ENCODE results near the gene KCNA10. TPM values are rescaled to one million over a fixed set of nuclear protein-coding genes. Genes with fewer than 3 reads are reported as not detected.

Gene KCNA10
- total RNA-seq, 1 donor from 2014 or later, result not detected

DNA sequence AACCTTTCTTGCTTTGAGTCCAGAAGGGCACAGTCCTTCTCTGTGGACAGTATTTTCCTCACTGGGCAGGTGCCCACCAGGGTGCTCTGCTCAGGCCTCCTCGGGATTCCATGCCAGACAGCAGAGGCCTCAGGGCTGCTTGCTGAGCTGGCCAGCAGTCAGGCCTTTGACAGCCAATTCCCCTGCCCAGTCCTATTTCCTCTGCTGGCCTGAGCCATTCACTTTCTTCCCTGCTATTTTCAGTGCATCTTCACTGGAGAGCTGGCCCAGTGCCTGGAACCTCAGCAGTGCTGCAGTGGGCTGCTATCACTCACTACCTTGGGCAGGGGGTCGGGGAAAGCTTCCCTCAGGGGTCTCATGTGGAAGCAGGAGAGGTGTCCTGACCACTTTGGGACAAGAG lies 33.2 kb downstream of the KCNA10 start:
- Mint-ChIP-seq H3K27me3 (peaks cover 37% of the 10 kb centered on the region), H3K4me3 (ENCODE audit: low read depth) (no peak overlapping the region), H3K27ac (no peak overlapping the region), H3K4me1 (ENCODE audit: low read depth) (peaks cover 2% of the 10 kb centered on the region), H3K36me3 (ENCODE audit: insufficient read depth) (no peaks in the 10 kb centered on the region), H3K9me3 (ENCODE audit: low read depth) (no peaks in the 10 kb centered on the region)
- no peak for DNase-seq (ENCODE audit: low spot score, unreplicated experiment)
- TF ChIP-seq, protein P1, sequence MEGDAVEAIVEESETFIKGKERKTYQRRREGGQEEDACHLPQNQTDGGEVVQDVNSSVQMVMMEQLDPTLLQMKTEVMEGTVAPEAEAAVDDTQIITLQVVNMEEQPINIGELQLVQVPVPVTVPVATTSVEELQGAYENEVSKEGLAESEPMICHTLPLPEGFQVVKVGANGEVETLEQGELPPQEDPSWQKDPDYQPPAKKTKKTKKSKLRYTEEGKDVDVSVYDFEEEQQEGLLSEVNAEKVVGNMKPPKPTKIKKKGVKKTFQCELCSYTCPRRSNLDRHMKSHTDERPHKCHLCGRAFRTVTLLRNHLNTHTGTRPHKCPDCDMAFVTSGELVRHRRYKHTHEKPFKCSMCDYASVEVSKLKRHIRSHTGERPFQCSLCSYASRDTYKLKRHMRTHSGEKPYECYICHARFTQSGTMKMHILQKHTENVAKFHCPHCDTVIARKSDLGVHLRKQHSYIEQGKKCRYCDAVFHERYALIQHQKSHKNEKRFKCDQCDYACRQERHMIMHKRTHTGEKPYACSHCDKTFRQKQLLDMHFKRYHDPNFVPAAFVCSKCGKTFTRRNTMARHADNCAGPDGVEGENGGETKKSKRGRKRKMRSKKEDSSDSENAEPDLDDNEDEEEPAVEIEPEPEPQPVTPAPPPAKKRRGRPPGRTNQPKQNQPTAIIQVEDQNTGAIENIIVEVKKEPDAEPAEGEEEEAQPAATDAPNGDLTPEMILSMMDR (IDR thresholded peaks at IDR 0.05; ENCODE audit: unreplicated experiment), result no peak

GRCh38 chr1:110484801-110485200 lies 34.2 kb downstream of the KCNA10 start:
- Mint-ChIP-seq H3K4me1 (ENCODE audit: low read depth) (peaks cover 2% of the 10 kb centered on the region), H3K9me3 (ENCODE audit: low read depth) (no peaks in the 10 kb centered on the region), H3K27ac (no peak overlapping the region), H3K36me3 (ENCODE audit: insufficient read depth) (no peaks in the 10 kb centered on the region), H3K4me3 (ENCODE audit: low read depth) (no peak overlapping the region), H3K27me3 (peaks cover 39% of the 10 kb centered on the region)
- no peak for DNase-seq (ENCODE audit: low spot score, unreplicated experiment)
- TF ChIP-seq, protein P1 (IDR thresholded peaks at IDR 0.05; ENCODE audit: unreplicated experiment), result no peak

DNA sequence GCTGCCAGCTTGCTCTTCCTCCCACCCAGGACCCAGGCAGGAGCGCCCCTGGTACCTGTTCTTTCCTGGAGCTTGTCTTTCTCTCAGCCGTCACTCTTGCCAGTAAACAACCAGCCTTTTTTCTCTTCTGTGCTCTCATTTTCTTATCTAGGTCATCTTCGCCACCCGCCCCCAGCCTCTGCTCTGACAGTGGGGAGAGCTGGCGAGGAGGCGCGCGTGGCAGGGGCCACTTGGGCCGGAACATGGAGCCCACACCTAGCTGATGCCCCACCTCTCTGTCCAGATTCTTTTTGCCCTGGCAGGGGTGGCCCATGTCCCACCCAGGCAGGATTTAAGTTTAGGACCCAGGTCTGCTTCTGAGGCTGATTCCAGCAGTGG lies 35.7 kb downstream of the KCNA10 start:
- Mint-ChIP-seq H3K4me3 (ENCODE audit: low read depth) (no peak overlapping the region), H3K36me3 (ENCODE audit: insufficient read depth) (no peaks in the 10 kb centered on the region), H3K27ac (no peak overlapping the region), H3K27me3 (peaks cover 45% of the 10 kb centered on the region), H3K9me3 (ENCODE audit: low read depth) (no peaks in the 10 kb centered on the region), H3K4me1 (ENCODE audit: low read depth) (peaks cover 8% of the 10 kb centered on the region)
- TF ChIP-seq, protein P1 (IDR thresholded peaks at IDR 0.05; ENCODE audit: unreplicated experiment), result no peak
- DNase-seq (ENCODE audit: low spot score, unreplicated experiment), result no peak

DNA sequence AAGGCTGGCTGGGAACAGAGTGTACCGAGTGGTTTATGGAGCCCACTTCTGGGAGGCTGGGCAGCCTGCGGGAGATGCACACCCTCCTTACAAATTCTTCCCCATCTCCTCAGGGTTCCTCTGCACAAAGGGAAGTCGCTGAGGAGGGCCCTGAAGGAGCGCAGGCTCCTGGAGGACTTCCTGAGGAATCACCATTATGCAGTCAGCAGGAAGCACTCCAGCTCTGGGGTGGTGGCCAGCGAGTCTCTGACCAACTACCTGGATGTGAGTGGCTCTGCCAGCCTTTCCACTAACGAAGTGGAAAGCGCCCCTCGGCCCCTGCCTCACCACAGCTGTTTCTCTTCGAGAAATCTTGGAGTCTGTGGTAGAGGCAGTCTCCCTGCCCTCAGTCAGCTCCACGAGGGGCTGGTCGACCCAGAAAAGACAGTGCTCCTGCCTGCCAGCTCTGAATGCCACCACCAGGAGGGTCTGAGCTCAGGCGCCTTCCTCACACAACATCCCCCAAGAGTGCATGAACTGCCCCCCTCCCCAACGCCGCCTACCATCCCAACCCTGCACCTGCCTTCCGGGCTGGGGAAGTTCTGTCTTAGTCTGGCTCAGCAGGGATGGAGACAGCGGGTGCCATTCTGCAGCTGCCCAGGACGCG lies 36.2 kb downstream of the KCNA10 start:
- H3K4me3 Mint-ChIP-seq (ENCODE audit: low read depth), result no peak overlapping the region
- peaks cover 14% of the 10 kb centered on the region for H3K4me1 Mint-ChIP-seq (ENCODE audit: low read depth)
- no peaks in the 10 kb centered on the region for H3K36me3 Mint-ChIP-seq (ENCODE audit: insufficient read depth)
- TF ChIP-seq, protein P1 (IDR thresholded peaks at IDR 0.05; ENCODE audit: unreplicated experiment), result no peak
- peaks cover 45% of the 10 kb centered on the region for H3K27me3 Mint-ChIP-seq
- DNase-seq (ENCODE audit: low spot score, unreplicated experiment), result no peak
- H3K27ac Mint-ChIP-seq, result no peak overlapping the region
- no peaks in the 10 kb centered on the region for H3K9me3 Mint-ChIP-seq (ENCODE audit: low read depth)

DNA sequence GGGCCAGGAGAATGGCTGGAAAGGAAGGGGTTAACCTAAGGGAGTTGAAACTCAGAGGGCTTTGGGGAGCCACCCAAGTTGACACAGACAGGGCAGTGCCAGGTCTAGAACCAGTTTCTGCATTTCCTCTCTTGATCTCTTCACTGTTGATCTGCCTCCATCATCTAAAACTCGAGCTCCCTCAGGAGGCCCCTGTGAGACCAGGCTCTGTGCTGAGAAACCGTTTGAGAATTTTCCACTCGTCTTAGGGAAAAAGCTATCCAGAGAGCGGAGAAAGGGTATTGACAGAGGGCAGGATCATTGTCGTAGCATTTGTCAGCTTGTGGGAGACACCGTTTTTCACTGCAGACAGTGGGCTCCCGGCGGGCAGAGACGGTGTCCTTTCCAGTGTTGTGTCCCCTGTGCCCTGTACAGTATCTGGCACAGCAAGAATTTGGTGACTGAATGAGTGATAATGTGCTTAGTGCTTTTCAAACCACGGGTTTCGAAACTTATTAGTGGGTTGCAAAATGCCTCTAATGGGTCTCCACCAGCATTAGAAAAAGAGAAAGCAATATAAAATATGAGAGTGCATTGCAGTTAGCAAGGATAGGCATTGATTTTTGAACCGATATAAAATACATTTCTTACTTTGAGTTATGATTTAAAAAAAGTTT lies 36.9 kb downstream of the KCNA10 start:
- Mint-ChIP-seq H3K4me1 (ENCODE audit: low read depth) (peaks cover 20% of the 10 kb centered on the region), H3K27ac (no peak overlapping the region), H3K4me3 (ENCODE audit: low read depth) (no peak overlapping the region), H3K27me3 (peaks cover 45% of the 10 kb centered on the region), H3K9me3 (ENCODE audit: low read depth) (no peaks in the 10 kb centered on the region), H3K36me3 (ENCODE audit: insufficient read depth) (no peaks in the 10 kb centered on the region)
- TF ChIP-seq, protein P1 (IDR thresholded peaks at IDR 0.05; ENCODE audit: unreplicated experiment), result no peak
- DNase-seq (ENCODE audit: low spot score, unreplicated experiment), result no peak
